HG03575 (cell line): ENCODE results near the gene OSBPL3.
A peak's percentile ranks its signal among the peaks of the same experiment; 100 is the strongest.

Source experiments
- ATAC-seq: cut with Tn5 transposase; IDR thresholded peaks from one replicate; pipeline ENCODE4 v1.9.1; 2021; ENCODE audit not compliant: unreplicated experiment, insufficient number of reproducible peaks, low FRiP score; ENCODE audit errors: extremely low read depth

The OSBPL3 gene

GRCh38 chr7:24847754-24848153 lies 132.2 kb downstream of the OSBPL3 start:
- ATAC-seq, result no peak

- no peak for ATAC-seq
Observed at GRCh38 chr7:24843821-24844434, 136.1 kb downstream of the OSBPL3 start.

GRCh38 chr7:24842449-24843241 lies 137.3 kb downstream of the OSBPL3 start:
- ATAC-seq, result peak; percentile 41

- no peak for ATAC-seq
Observed at GRCh38 chr7:24842029-24842428, 137.9 kb downstream of the OSBPL3 start.

GRCh38 chr7:24840563-24840962 lies 139.4 kb downstream of the OSBPL3 start:
- ATAC-seq, result no peak

- ATAC-seq, result no peak
Observed at GRCh38 chr7:24836084-24836483, 143.9 kb downstream of the OSBPL3 start.

- ATAC-seq, result no peak
Observed at GRCh38 chr7:24835643-24836042, 144.3 kb downstream of the OSBPL3 start.

GRCh38 chr7:24834128-24834798 lies 145.7 kb downstream of the OSBPL3 start:
- no peak for ATAC-seq

GRCh38 chr7:24833549-24833948 lies 146.4 kb downstream of the OSBPL3 start:
- ATAC-seq, result no peak

GRCh38 chr7:24831240-24831639 lies 148.7 kb downstream of the OSBPL3 start:
- ATAC-seq, result no peak

- no peak for ATAC-seq
Observed at GRCh38 chr7:24830440-24831050, 149.4 kb downstream of the OSBPL3 start.

- ATAC-seq, result no peak
Observed at GRCh38 chr7:24829787-24830186, 150.2 kb downstream of the OSBPL3 start.

GRCh38 chr7:24828891-24829661 lies 150.9 kb downstream of the OSBPL3 start:
- no peak for ATAC-seq

- no peak for ATAC-seq
Observed at GRCh38 chr7:24827589-24827988, 152.4 kb downstream of the OSBPL3 start.

- no peak for ATAC-seq
Observed at GRCh38 chr7:24827027-24827426, 153.0 kb downstream of the OSBPL3 start.

- ATAC-seq, result no peak
Observed at GRCh38 chr7:24826662-24827020, 153.3 kb downstream of the OSBPL3 start.

GRCh38 chr7:24825931-24826661 lies 153.9 kb downstream of the OSBPL3 start:
- ATAC-seq, result no peak

- no peak for ATAC-seq
Observed at GRCh38 chr7:24825381-24825794, 154.6 kb downstream of the OSBPL3 start.
